NCI-H2171 treated with DMSO at 0.1 percent for 48 hours (cell line): ENCODE data around the gene PLXNB1.

Source experiments
- DNase-seq: peaks from one replicate; lab custom pipeline; 2025; lab: John Stamatoyannopoulos, UW

The PLXNB1 gene

GRCh38 chr3:48432411-48433371 is 2.8 kb upstream of the PLXNB1 start:
- DNase-seq = no peak

GRCh38 chr3:48431224-48432029 is 1.5 kb upstream of the PLXNB1 start:
- no peak for DNase-seq

- DNase-seq = no peak
These were observed 819 bp upstream of the PLXNB1 start for GRCh38 chr3:48430708-48431101.

GRCh38 chr3:48429317-48429959 is 448 bp downstream of the PLXNB1 start:
- DNase-seq = peak; percentile 69

- DNase-seq = peak; percentile 24
These were observed 1.1 kb downstream of the PLXNB1 start for GRCh38 chr3:48428572-48429316.

GRCh38 chr3:48428088-48428571 is 1.8 kb downstream of the PLXNB1 start:
- DNase-seq = no peak

GRCh38 chr3:48427630-48427962 is 2.3 kb downstream of the PLXNB1 start:
- no peak for DNase-seq

GRCh38 chr3:48426944-48427629 is 2.8 kb downstream of the PLXNB1 start:
- DNase-seq = no peak

- DNase-seq = no peak
These were observed 3.4 kb downstream of the PLXNB1 start for GRCh38 chr3:48426401-48426909.

- DNase-seq = no peak
These were observed 4.5 kb downstream of the PLXNB1 start for GRCh38 chr3:48425281-48425812.

GRCh38 chr3:48423883-48424695 is 5.8 kb downstream of the PLXNB1 start:
- DNase-seq = no peak

- DNase-seq = no peak
These were observed 6.5 kb downstream of the PLXNB1 start for GRCh38 chr3:48423241-48423882.

- no peak for DNase-seq
These were observed 7.2 kb downstream of the PLXNB1 start for GRCh38 chr3:48422681-48423080.

- DNase-seq = no peak
These were observed 7.6 kb downstream of the PLXNB1 start for GRCh38 chr3:48422272-48422671.

GRCh38 chr3:48420561-48420960 is 9.3 kb downstream of the PLXNB1 start:
- no peak for DNase-seq

GRCh38 chr3:48419597-48419996 is 10.3 kb downstream of the PLXNB1 start:
- DNase-seq = no peak

- no peak for DNase-seq
These were observed 10.7 kb downstream of the PLXNB1 start for GRCh38 chr3:48419149-48419548.

- no peak for DNase-seq
These were observed 11.2 kb downstream of the PLXNB1 start for GRCh38 chr3:48418651-48419050.

GRCh38 chr3:48418140-48418539 is 11.7 kb downstream of the PLXNB1 start:
- no peak for DNase-seq
